Lower leg skin (tissue), 3 donors: ENCODE data around the gene MEF2D.

Experiments used
- CTCF ChIP-seq, 3 donors: fragments of 450-650 bp; IDR thresholded peaks; one replicate each; pipeline ENCODE4 v1.5.1; 2016; ENCODE audit warnings: antibody characterized with exemption in 3 of 3, mild to moderate bottlenecking in 3 of 3, moderate library complexity in 2 of 3
- POLR2A ChIP-seq, 2 donors: fragments of 450-650 bp; IDR thresholded peaks; one replicate each; pipeline ENCODE4 v1.6.1; 2016 to 2017; ENCODE audit warnings: antibody characterized with exemption in 2 of 2, mild to moderate bottlenecking in 1 of 2, moderate library complexity in 1 of 2

DNA sequence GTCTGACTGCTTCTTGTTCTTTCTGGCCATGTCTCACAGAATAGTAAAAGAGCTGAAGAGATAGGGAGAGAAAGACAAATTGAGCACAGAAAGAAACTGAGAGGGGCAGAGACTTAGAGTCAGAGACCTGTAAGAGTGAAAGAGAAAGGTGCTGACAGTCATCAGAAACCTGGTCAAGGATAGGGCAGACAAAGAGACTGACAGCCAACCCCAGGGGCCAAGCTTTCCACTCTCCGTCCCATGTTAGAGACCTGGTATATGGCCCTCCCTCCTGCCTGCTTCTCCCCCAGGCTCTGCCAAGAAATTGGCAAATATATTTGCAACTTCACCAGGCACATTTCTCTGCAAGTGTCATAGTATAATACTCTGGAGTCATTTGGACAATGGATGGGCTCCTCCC lies 67.0 kb downstream of the MEF2D start:
- TF ChIP-seq CTCF (IDR thresholded peaks at IDR 0.05) (no peak), POLR2A (IDR thresholded peaks at IDR 0.05) (no peak)
